C4-2B (cell line): ENCODE data around the gene GPR180.

ENCODE experiments used
- ZFX ChIP-seq: fragments of 450-650 bp; IDR thresholded peaks from 2 replicates; pipeline ENCODE4 v1.6.1; 2017
- TF ChIP-seq, protein P1 (sequence below): fragments of 450-650 bp; conservative IDR thresholded peaks from 2 replicates; pipeline ENCODE4 v1.5.1; 2017; ENCODE audit warnings: mild to moderate bottlenecking

DNA sequence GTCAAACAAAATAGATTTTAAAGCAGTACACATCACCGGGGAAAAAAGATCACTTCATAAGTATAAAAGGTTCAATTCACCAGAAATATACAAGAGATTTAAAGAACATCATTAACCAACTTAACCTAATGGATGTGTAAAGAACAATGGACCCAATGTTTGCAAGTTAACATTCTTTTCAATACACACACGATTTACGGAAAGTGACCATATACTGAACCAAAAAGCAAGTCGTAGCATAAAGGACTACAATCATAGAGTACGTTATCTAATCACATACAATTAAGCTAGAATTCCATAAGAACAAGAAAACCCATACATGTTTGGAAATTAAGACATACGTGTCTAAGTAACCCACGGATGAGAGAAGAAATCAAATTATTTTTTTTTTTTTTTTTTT lies 15.3 kb upstream of the GPR180 start:
- TF ChIP-seq, protein P1, sequence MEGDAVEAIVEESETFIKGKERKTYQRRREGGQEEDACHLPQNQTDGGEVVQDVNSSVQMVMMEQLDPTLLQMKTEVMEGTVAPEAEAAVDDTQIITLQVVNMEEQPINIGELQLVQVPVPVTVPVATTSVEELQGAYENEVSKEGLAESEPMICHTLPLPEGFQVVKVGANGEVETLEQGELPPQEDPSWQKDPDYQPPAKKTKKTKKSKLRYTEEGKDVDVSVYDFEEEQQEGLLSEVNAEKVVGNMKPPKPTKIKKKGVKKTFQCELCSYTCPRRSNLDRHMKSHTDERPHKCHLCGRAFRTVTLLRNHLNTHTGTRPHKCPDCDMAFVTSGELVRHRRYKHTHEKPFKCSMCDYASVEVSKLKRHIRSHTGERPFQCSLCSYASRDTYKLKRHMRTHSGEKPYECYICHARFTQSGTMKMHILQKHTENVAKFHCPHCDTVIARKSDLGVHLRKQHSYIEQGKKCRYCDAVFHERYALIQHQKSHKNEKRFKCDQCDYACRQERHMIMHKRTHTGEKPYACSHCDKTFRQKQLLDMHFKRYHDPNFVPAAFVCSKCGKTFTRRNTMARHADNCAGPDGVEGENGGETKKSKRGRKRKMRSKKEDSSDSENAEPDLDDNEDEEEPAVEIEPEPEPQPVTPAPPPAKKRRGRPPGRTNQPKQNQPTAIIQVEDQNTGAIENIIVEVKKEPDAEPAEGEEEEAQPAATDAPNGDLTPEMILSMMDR = no peak
- TF ChIP-seq ZFX = no peak
